Muscle of arm (tissue), 12 donors: ENCODE results near the gene CAV3. TPM values are rescaled to one million over a fixed set of nuclear protein-coding genes. Genes with fewer than 3 reads are reported as not detected.
A peak's percentile ranks its signal among the peaks of the same experiment; 100 is the strongest.

ENCODE experiments used
- DNase-seq: peaks from one replicate; pipeline ENCODE4 v3.0.0-alpha.2; 2013
- polyA plus RNA-seq, 12 donors: library from polyadenylated mRNA; unstranded; fragments of 120-200 nt; gene quantifications; one replicate each; pipeline ENCODE4 v1.2.1, GENCODE V29; 2013; ENCODE audit not compliant: insufficient read length in 12 of 12

The CAV3 gene
- polyA plus RNA-seq, 12 donors, result 88.1 to 325 (median 250) TPM; not detected in 1

DNA sequence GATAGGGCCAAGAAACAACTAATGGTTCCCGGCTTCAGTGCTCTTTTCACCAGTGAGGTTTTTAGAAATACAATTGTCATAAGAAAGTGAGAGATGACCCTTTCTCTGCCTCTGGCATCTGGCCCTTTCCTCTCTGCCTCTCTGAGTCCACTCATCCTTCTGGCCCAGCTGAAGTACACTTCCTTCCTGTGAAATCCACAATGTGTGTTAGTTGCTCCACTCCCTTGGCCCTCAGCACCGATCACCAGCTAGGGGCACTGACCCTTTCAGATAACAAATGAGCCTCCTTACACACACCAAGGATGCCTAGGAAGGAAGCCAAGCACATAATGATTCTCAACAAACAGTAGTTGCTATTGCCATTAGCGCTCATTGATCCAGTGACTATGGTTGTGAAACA, 2.9 kb upstream of the CAV3 start:
- DNase-seq, result no peak

DNA sequence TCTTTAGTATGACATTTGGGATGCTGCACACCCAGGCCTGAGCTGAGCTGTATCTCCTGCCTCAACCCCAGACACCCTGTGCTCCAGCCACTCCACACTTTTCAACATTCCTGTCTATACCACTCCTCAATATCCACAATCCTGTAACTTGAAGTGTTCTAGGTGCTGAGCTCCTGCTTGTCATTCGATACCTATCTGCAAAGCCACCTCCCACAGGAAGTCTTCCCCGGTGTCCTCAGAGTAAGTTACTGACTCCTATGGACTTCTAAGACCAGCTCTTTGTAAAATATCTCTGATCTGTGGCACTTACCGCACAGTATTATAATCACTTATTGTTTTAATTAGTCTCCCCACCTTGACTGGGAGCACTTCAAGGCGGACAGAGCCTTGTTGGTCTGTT, 1.2 kb upstream of the CAV3 start:
- DNase-seq, result no peak

DNA sequence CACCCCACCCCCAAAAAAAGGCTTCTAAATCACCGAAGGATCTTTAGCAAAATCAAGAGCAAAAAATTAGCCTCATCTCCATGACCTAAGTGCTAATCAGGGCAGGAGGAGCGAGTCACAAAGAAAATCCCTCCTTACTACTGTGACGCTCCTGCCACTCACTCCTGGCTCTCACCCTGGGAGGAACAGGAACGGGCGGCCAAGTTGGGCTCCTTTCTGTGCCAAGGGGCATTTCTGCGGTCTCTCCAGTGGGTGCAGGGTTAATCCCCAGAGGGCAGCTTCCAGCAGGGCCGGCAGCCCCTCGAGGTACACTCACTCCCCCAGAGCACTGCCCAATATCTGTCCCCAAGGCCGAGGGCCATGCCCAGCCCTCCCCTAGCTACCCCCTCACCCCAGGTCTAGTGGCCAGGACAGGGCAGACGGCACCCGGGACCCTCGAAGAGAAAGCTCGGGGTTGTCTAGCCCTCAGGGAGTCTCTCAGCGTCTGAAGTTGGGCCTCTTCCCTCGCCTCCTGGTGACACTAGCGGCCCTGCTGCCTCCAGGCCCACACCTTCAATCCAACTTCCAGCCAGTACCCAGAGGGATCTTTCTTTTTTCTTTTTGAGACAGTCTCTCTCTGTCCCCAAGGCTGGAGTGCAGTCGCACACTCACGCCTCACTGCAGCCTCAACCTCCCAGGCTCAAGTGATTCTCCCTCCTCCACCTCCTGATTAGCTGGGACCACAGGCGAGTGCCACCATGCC, 706 bp downstream of the CAV3 start:
- no peak for DNase-seq

DNA sequence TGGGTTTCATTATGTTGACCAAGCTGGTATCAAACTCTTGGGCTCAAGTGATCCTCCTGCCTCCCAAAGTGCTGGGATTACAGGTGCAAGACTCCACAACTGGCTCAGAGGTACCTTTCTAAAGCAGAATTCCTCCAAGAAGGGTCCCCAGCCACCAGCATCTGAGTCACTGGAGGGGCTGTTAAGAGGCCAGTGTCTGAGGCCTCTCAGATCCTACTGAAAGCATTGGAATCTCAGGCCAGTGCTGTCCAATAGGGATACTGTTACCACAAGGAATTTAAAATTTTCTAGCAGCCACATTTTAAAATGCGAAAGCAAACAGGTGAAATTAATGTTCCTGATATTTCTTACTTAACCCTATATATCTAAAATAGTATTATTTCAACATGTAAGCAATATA, 1.3 kb downstream of the CAV3 start:
- DNase-seq, result no peak

GRCh38 chr3:8736436-8736835, 2.8 kb downstream of the CAV3 start:
- no peak for DNase-seq

DNA sequence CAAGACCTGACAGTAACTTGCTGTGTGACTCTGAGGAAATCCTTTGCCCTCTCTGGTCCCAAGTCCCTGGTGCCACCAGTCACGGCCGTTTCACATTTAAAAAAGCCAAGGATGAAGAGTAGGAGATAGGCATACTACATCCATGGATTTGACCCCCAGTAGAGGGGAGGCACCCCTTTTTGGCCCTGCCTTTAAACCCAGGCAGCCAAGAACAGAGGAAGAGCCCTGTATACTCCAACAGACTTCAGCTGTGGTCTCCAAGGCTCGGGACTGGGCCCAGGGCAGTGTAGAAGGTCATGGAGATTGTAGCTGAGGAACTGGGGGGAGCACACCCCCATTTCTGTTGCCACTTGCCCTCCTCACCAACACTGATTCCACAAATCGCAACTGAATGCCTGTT, 3.7 kb downstream of the CAV3 start:
- DNase-seq, result no peak

GRCh38 chr3:8737823-8738222, 4.2 kb downstream of the CAV3 start:
- DNase-seq, result no peak

DNA sequence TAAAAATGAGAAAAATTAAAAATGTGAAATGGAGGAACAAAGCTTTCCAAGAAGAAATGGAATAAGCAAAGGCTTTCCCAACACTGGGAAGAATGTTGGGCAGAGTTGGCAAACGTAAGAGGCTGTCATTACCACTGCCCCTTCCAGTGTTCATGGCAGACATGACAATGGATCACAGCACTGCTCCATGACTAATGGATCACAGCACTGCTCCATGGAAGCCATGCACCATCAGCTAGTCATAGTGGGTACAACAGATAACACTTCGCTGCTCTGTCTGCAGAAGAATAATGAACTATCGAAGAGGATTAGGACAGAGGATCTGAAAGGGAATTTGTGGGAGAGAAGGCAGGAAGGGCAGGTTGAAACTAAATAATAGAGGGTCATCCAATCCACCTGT, 5.0 kb downstream of the CAV3 start:
- DNase-seq, result no peak

DNA sequence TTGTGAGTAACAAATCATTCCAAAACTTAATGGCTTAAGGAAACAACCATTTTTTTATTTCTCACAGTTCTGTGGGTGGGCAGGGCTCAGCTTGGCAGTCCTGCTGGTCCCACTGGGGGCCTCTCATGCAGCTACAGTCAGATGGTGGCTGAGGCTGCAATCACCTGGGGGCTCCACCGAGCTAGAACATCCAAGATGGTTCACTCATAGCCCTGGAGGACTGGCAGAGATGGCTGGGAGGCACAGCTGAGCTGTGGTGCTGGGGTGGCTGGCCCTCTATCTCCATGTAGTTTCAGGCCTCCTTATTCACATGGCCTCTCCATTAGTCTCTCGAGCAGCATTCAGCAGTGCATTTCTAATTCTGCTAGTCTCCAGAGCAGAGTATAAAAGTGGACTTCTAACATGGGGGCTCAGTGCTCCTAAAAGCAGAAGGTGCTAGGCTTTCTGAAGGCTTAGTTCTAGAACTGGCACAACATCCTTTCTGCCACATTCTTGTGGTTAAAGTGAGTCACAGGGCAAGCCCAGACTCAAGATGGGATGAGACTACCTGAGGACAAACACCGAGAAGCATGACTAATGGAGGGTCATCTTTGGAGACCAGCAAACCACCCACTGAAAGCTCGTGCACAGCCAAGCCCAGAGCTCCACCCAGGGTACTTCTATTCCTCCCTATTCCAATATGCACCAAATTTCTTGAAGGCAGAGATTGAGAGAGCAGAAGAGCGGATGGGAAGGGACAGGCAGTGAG, 6.3 kb downstream of the CAV3 start:
- no peak for DNase-seq

GRCh38 chr3:8741581-8742261, 8.1 kb downstream of the CAV3 start:
- DNase-seq, result peak; percentile 23

GRCh38 chr3:8743021-8743601, 9.5 kb downstream of the CAV3 start:
- DNase-seq, result no peak

GRCh38 chr3:8743911-8744310, 10.3 kb downstream of the CAV3 start:
- DNase-seq, result no peak

DNA sequence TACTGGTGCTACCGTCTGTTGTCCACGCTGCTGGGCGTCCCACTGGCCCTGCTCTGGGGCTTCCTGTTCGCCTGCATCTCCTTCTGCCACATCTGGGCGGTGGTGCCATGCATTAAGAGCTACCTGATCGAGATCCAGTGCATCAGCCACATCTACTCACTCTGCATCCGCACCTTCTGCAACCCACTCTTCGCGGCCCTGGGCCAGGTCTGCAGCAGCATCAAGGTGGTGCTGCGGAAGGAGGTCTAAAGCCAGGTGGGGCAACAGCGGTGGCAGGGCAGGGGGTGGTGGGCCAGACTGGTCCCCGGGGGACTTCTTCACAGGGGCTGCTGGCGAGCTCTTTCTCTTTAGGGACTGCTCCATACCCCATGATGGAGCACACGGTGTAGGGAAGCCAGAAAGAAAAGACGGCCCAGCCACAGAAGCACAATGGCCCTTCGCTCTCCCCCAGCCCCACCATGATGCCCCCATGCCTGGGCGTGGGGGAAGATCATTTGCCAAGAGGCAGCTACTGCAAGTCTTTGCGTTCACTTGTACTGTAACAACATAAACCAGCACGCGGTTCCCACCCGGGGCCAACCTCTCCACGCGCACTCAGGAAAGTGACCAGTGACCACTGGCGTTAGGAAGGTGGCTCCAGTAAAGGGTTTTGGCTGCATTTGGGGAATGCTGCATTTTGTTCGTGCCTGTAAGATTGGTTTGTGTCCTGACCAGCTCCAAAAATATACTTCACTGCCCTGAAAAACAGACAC, 12.2 kb downstream of the CAV3 start:
- DNase-seq, result no peak

- no peak for DNase-seq
These were observed 13.3 kb downstream of the CAV3 start for GRCh38 chr3:8746780-8747345.

GRCh38 chr3:8749316-8749715, 15.7 kb downstream of the CAV3 start:
- DNase-seq, result no peak

DNA sequence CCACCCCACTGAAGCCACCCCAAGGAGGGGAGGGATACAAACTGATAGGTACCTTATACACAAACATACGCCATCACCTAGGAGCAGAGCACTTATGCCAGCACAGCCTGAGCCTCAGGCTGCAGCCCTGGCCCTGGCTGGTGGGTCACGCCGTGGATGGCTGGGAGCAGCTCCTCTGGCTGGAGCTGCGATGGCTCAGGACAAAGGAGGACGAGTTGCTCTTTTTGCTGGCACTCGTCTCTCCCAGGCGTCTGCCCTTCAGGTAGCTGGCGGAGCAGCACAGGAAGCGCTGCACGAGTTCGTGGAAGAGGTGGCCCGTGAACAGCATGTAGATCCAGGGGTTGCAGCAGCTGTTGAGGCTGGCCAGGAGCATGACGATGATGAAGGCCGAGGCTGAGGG, 19.2 kb downstream of the CAV3 start:
- no peak for DNase-seq

DNA sequence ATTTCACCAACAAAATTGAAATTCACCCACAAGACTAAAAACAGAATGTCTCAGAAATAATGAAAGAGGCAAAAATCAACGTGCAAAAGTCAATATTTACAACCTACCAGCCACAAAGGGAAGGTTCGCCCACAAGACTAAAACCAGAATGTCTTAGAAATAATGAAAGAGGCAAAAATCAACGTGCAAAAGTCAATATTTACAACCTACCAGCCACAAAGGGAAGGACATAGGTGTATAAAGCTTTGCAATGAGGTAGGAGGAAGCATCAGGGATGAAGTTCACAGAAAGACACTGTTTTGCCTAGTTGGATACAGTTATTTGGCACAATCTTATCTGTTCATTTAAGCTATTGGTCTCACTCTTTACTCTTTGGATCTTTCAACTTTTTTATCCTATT, 21.5 kb downstream of the CAV3 start:
- no peak for DNase-seq

- DNase-seq, result no peak
These were observed 22.1 kb downstream of the CAV3 start for GRCh38 chr3:8755564-8756237.

DNA sequence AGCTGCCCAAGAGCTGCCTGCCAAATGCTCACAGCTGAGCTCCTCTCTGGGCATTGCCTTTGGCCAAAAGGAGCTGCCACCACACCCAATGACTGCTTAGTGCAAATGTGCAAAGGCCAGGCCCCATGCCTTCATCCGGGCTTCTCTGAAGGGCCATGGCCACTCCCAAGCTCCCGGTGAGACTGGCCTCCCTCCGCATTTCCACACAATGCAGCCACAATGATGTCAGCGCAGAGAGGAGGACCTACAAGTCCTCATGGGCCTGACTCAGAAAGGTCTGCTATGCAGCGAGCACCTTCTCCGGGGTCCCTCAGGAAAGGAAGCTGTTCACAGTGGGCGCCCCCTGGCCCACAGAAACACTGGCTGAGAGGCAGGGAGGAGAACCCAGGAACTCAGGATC, 23.1 kb downstream of the CAV3 start:
- DNase-seq, result no peak

- DNase-seq, result no peak
These were observed 24.2 kb downstream of the CAV3 start for GRCh38 chr3:8757551-8758518.
